Activated CD4-positive, alpha-beta T cell treated with anti-CD3 and anti-CD28 coated beads, Interleukin-2, amount 50 U/mL, for 48 hours (primary cell): Measurements from ENCODE around the gene SKI.
"Not testable (repeated sequence)": the region's sequence is repeated elsewhere in the genome, so short reads cannot be mapped to it uniquely, and the experiment has no call there.

Source experiments
- DNase-seq, 2 experiments: peaks; one replicate each; pipeline ENCODE4 v3.0.0-alpha.2; 2020

SKI gene

DNA sequence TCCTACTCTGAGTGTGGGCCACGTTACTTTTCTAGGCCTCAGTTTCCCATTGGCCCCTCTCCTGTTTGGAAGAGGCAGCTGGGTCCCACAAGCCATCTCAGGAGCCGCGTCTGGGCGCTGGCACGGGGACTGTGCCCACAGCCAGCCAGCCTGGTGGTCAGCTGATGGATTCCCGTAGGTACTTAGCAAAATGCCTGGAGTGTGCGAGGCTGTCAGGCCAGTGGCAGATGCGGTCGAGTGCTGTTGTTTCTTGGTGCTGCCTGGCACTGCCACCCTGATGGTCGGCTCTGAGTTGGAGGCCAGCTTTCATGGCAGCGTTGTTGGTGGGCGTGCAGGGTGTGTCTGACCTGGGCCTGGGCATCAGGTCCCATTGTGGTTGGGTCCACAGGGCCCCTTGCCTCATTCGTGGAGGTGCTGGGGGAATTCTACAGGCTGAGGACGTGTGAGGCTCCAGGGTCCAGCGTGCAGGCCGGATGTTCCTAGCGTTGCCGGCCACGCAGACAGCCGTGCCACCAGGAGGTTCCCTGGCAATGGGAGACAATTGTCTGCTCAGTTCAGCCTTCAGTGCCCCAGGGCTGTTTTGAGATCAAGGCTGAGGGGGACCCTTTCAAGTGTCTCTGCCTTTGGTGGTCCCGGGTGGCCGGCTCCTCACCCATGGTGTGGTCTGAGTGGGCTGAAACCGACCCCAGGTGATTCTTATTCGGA lies 20.9 kb downstream of the SKI start:
- DNase-seq, result no peak

DNA sequence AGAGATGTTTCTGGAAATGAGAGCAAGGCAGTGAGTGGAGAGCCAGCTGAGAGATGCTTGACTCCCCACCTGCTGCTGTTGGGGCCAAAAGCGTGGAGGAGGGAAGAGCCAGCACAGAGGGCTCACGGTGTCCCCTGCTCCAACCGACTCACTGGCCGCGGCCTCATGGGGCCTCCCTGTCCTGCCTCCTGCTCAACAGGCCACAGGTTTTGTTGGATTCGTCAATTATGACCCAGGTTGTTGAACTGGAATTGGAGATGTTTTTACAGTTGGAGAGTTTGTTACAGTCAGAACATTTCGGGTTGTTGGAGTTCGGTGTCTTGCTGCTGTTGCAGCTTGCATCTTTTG lies 21.4 kb downstream of the SKI start:
- DNase-seq, result no peak

GRCh38 chr1:2250721-2251281 lies 22.7 kb downstream of the SKI start:
- no peak for DNase-seq

DNA sequence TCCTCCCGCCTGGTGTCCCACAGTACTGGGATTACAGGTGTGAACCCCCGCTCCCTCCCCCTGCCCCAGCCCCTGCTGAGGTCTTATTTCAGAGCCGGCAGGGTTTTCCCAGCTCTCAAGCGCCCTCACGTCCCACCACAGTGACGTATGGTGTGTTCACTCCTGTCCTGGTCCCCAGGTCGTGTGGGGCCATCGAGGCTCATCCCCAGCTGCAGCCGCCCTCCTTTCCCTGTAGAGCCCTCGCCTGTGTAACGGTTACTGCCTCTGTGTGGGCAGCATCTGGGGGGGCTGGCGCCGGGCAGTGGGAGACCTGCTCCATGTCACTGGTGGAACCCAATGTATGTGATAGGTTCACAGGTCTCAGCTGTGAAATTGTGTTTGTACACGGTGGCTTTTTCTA lies 23.2 kb downstream of the SKI start:
- no peak for DNase-seq

- DNase-seq, result no peak
Observed at GRCh38 chr1:2251786-2252185, 23.7 kb downstream of the SKI start.

GRCh38 chr1:2252423-2252822 lies 24.3 kb downstream of the SKI start:
- DNase-seq, result no peak

DNA sequence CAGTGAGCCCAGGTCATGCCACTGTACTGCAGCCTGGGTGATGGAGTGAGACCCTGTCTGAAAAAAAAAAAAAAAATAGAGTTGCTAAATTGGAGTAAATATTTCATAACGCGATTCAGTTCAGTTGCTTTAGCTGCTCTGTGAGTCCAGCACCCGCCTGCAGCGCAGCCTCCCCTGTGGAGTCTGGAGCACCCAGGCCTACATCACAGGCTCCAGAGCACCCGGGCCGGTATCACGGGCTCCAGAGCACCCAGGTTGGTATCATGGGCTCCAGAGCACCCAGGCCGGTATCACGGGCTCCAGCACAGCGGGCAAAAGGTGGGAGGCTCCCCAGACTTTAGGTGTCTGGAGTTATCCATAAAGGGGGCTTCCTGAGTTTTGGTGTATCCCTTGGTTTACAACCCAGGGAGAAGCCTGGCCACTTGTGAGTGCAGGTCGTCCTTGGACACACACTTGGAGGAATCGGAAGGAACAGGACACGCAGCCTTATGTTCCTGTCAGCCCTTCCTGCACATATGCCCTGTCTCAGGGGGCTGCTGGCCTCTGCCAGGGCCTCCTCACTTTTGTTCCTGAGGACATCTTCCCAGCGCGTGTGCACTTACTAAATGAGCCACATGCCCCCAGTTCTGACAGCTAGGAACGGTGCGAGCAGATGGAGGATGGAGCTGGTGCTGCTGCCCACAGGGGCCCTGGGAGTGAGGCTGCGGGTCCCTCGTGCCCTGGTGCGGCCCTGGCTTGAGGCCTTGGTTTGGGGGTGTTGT lies 25.1 kb downstream of the SKI start:
- no peak for DNase-seq

DNA sequence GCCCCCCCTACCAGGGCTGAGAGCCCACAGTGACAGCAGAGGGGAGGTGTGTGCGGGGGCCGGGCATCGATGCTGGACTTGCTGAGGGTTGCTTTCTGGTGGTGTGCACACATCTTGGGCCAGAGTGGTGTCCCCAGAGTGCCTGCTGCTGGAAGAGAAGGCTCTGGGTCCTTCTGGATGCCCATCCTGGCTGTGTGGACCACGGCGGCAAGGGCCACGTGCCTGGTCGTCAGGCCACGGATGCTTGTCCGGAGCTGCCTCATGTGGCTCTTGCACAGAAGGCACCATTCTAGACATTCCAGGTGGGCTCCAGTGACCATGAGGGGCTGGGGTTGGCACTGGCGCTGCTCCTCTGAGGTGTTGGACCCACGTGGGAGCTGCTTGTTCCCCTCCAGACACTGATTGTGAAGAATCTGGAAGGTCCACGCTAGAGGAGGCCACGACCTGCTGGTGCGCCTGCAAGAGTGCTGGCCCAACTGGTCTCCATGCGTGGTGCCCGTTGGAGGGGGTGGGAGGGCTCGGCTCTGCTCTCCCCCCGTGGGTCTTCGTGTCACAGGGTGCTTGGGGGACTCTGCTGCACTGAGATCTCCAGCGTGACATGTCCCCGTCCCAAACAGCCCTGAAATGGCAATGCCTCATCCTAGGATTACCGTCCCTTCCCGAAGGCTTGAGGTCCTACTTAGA lies 25.8 kb downstream of the SKI start:
- no peak for DNase-seq

DNA sequence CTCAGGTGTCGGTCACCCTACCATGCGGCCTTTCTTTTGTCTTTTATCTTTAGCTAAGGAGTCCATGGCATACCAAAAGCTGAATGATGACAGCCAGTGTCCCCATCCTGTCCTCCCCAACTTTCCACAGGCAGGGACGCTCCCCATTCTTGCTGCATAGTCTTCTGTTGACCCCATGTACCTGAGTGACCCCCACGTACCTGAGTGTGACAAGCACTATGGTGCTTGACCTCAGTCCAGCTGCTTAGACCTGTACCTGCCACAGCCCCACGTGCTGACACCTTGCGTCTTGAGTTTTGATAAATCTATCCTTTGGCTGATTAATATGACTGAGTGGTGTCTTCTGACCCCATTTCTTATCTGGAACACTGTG lies 26.9 kb downstream of the SKI start:
- no peak for DNase-seq

DNA sequence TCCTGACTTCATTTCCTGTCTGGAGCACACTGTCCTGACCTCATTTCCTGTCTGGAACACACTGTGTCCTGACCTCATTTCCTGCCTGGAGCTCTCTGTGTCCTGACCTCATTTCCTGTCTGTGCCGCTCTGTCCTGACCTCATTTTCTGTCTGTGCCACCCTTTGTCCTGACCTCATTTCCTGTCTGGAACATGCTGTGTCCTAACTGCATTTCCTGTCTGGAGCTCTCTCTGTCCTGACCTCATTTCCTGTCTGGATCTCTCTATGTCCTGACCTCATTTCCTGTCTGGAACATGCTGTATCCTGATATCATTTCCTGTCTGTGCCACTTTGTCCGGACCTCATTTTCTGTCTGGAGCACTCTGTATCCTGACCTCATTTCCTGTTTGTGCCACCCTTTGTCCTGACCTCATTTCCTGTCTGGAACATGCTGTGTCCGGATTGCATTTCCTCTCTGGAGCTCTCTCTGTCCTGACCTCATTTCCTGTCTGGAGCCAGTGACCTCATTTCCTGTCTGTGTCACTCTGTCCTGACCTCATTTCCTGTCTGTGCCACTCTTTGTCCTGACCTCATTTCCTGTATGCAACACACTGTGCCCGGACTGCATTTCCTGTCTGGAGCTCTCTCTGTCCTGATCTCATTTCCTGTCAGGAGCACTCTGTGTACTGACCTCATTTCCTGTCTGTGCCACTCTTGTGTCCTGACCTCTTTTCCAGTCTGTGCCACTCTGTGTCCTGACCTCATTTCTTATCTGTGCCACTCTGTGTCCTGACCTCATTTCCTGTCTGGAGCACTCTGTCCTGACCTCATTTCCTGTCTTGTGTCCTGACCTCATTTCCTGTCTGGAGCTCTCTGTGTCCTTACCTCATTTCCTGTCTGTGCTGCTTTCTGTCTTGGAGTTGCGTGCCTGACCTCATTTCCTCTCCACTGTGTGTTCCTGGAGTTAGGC lies 27.6 kb downstream of the SKI start:
- DNase-seq, result peak; percentile 60 to 66

DNA sequence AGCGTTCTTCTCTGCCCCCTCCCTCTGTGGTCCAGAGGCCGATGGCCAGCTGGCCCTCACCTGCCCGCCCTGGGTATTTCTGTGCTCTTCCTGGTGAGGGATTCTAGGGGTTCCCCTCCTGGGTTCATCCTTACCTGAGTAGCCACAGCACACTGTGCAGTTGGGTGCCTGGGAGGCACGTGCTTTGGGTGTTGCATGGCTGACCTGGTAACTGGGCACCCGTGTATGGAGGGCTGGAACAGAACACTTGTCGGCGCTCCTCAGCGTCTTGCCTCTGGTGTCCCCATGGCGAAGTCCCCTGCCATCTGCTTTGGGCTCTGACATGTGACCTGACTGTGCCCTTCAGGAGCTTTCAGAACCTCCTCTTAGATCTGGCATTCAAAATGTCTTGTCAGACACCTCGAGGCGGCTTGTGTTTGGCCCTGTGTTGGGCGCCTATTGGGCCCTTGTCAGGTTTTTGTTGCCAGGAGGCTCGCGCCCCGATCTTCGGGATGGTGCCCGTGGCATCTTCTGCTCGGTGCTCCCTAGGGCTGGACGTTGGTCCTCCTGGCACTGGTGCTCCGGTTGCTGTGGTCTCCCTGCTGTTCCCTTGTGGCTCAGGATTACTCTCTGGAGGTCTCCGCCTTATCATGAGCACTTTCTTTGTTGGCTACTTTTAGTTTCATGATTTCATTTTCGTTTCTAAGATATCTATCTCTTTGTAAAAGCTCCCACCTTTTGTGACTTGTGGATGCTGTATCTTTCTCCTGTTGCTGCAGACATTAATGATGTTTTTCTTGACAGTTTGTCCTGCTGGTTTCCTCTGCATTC lies 28.5 kb downstream of the SKI start:
- DNase-seq, result no peak

GRCh38 chr1:2257245-2257627 lies 29.1 kb downstream of the SKI start:
- no peak for DNase-seq

- no peak for DNase-seq
Observed at GRCh38 chr1:2258122-2258681, 30.1 kb downstream of the SKI start.

- peak; percentile 69 to 75 for DNase-seq
Observed at GRCh38 chr1:2258996-2259395, 30.9 kb downstream of the SKI start.

DNA sequence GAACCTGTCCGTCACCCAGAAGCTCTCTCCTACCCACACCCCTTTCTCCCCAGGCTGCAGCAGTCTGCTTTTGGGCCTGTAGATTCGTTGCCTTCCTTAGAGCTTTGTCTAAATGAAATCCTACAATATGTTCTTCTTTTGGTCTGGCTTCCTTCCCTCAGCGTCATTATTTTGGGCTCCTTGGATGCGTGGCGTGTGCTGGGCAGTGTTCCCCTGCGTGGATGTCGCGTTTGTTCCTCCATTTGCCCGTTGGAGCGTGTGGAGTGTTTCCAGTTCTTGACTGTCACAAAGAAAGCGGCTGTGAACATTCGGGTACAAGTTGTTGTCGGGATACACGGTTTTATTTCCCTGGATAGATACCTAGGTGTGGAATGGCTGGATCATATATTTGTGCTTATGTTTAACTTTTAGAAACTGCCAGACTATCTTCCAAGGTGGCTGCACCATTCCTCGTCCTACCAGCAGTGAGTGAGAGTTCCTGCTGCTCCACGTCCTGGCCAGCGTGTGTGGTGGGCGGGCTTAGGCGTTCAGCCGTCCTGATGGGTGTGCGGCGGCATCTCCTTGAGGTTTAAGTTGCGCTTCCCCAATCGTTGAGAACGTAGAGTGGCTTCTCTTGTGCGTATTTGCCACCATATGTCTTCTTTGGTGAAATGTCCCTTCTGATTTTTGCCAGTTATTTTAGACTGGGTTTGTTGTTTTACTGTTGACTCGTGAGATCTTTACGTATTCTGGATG lies 31.7 kb downstream of the SKI start:
- no peak for DNase-seq

DNA sequence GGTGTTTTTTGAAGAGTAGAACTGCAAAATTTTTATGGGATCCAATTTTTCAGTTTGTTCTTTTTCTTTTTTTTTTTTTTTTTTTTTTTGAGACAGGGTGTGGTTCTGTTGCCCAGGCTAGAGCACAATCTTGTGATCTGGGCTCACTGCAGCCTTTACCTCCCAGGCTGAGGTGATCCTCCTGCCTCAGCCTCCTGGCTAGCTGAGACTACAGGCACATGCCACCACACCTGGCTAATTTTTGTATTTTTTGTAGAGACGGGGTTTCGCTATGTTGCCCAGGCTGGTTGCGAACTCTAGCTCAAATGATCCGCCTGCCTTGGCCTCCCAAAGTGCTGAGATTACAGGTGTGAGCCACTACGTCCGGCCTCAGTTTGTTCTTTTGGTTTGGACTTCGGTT lies 32.4 kb downstream of the SKI start:
- DNase-seq, result not testable (repeated sequence)

- no peak for DNase-seq
Observed at GRCh38 chr1:2260917-2261316, 32.8 kb downstream of the SKI start.

GRCh38 chr1:2261476-2262395 lies 33.6 kb downstream of the SKI start:
- DNase-seq, result not testable (repeated sequence)

DNA sequence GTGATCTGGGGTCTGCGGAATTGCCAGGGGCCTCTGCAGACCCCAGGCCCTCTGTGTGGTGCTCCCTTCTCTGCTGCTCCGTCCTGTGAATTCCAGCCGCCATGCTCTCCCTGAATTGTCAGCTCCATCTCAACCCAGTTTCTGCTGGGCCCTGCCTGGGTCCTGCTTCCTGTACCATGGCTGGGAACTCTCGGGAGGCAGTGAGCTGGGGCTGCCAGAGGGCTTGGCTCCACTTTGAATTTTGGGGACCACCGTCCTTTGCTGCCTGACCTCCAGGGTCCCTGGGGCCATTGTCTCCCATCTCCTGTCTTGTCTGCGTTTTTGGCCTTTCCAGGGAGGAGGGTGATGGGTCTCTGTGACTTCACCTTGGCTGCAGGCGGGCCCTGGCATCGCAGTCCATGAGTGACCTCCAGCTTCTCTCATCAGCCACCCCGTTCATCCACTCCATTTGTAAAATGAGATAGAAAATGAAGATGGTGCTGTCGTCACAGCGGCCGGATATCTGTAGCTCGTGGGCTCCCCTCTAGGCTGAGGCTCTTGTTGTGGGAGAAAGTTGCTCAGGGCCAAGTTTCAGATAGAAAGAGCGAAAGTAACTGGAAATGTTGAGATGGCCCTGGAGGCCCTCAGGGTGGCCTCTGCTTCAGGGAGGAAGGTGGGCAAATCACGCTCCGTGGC lies 38.3 kb downstream of the SKI start:
- DNase-seq, result no peak
